Measurements from ENCODE around the gene NRG3.

DNA sequence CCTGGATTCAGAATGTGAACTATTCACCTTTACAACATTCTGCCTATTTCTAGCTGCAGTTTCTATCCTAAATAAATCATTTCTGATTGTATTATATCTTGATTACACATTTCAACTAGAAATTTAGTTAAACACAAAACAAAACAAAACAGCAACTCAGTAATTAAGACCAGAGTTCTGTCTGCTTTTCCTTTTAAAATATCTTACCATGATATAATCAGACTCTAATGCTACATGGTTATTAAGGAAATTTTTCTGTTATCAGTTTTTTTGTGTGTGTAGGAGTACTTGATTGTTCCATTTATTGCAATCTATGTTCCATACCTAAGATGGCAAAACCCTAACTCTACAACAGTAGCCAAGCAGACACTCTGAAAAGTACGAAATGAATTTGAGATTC lies 663.3 kb downstream of the NRG3 start:
- no peak for TF ChIP-seq POLR2A (IDR thresholded peaks at IDR 0.05)
- TF ChIP-seq, protein P1, sequence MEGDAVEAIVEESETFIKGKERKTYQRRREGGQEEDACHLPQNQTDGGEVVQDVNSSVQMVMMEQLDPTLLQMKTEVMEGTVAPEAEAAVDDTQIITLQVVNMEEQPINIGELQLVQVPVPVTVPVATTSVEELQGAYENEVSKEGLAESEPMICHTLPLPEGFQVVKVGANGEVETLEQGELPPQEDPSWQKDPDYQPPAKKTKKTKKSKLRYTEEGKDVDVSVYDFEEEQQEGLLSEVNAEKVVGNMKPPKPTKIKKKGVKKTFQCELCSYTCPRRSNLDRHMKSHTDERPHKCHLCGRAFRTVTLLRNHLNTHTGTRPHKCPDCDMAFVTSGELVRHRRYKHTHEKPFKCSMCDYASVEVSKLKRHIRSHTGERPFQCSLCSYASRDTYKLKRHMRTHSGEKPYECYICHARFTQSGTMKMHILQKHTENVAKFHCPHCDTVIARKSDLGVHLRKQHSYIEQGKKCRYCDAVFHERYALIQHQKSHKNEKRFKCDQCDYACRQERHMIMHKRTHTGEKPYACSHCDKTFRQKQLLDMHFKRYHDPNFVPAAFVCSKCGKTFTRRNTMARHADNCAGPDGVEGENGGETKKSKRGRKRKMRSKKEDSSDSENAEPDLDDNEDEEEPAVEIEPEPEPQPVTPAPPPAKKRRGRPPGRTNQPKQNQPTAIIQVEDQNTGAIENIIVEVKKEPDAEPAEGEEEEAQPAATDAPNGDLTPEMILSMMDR (IDR thresholded peaks at IDR 0.05), result no peak
- no peak for TF ChIP-seq EP300 (IDR thresholded peaks at IDR 0.05)

All from ovary (tissue), 3 donors.